Stimulated activated CD8-positive, alpha-beta memory T cell treated with anti-CD3 and anti-CD28 coated beads, Interleukin-15, amount 100 ng/mL, for 1 hour (primary cell): ENCODE measurements around the gene POU2F1.

Experiments used
- DNase-seq: peaks from one replicate; pipeline ENCODE4 v3.0.0-alpha.2; 2020; ENCODE audit warnings: low read depth

The POU2F1 gene

GRCh38 chr1:167272369-167272957 is 51.8 kb downstream of the POU2F1 start:
- DNase-seq, result no peak

- DNase-seq, result no peak
These were observed 52.5 kb downstream of the POU2F1 start for GRCh38 chr1:167273027-167273800.

DNA sequence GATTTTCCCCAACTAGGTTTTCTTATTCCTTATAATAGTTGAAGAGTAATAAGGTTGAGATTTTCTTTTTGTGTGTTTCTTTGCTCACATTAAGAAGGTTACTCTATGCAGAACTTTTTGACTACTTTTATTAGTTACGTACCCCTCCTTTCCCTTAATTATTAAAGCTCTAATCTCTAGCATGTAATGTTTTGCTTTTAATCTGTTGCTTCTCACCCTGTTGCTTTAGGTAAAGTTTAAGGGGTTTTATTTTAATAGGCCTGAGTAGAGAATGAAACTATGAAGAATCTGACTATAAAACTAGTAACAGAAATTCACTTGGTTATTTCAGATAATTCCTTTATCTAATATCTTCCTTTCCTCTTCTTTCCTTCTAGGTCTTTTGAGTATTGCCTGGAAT is 53.4 kb downstream of the POU2F1 start:
- no peak for DNase-seq

- no peak for DNase-seq
These were observed 56.3 kb downstream of the POU2F1 start for GRCh38 chr1:167276969-167277368.

DNA sequence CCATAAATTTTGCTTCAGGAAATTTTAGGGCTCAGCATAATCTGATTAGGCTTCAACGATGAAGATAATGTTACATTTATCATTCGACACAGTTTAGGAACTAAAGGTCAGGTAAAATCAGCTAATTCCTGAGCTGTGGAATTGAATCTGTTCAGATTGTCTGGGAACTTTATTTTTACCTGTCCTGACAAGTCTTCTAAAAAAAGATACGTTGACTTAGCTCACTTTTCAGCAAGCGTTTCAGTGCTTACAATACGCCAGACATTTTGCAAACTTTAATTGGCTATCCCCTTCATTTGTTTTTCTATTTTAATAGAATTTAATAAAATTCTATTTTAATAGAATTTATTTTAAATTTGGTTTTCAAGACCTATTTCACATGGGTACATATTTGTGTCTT is 57.8 kb downstream of the POU2F1 start:
- no peak for DNase-seq

DNA sequence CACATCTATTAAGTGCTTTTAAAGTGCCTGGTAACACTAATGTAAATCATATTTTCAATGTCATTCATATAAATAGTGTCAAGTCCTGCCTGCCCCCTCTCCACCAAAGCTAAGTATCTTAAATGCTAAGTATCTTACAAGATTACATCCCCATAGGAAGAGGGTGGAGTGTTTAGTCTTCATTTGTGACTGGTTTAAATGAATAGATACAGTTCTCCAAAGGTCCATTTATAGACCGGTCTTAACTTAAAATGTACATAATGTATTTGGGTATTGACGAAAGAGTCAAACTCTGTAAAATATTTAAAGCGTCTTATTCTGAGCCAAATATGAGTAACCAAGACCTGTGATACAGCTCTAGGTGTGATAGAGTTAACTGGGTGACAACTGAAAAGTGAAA is 60.2 kb downstream of the POU2F1 start:
- DNase-seq, result no peak

DNA sequence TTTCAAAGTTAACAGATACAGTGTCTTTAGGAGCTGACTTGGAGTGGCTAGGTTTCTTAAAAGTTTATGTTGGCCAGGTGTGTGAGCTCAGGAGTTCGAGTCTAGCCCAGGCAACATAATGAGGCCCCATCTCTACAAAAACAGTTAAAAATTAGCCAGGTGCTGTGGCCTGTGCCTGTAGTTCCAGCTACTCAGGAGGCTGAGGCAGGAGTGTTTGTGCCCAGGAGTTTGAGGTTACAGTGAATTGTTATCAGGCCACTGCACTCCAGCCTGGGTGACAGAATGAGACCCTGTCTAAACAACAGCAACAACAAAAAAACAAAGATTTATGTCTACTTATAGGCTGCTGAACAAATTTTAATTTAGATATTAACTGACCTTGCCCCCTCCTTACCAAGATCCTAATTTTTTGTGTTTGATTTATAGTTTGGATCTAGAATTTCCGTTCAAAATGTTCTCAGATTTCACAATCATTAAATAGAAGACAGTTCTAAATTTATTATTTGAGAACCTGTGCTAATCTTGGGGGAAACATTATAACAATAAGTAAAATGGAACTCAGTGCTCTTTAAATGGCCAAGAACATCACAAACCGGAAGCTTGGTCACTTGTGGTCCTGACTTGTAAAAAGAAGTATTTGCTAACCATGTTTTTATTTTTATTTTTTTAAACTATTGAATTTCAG is 67.8 kb downstream of the POU2F1 start:
- no peak for DNase-seq

DNA sequence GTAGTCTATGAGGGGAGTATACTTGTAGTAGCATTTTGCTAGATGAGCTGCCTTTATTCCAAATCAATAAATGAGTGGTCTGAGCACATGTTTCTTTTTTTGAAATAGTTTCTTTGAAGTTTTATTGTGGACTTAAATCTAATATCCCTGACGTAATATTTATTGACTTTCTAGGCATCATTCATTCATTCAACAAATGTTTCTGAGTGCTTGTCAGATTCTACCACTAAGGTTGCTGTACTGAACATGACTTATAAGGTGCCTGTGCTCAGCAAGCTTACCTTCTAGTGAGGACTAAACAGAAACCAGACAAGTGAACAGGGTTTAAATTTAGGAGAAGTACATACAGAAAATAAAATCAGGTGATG is 68.4 kb downstream of the POU2F1 start:
- no peak for DNase-seq

DNA sequence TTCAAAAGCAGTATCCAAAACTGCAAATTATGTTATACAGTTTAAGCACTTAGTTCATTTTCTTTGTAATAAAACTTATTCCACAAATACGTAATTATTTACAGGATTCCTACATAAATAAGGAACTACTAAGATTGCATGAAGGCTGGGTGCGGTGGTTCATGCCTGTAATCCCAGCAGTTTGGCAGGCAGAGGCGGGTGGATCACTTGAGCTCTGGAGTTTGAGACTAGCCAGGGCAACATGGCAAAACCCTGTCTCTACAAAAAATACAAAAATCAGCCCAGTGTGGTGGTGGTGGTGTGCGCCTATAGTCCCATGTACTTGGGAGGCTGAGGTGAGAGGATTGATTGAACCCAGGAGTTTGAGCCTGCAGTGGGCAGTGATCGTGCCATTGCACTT is 69.3 kb downstream of the POU2F1 start:
- no peak for DNase-seq

GRCh38 chr1:167291539-167292185 is 71.0 kb downstream of the POU2F1 start:
- DNase-seq, result no peak

DNA sequence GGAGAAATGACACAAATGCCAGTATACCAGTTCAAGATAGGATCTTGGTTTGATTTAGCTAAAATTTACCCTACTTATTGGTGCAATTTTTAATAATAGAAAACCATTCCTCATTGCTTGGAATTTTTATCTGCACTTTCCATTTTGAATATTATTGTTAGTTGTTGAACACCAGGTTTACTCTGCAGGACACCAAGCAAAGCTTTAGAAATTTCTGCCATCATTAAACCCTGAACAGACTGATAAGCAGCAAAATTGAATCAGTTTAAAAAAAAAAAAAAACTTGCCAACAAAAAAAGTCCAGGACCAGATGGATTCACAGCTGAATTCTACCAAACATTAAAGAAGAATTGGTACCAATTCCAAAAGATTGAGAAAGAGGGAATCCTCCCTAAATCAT is 71.5 kb downstream of the POU2F1 start:
- no peak for DNase-seq

DNA sequence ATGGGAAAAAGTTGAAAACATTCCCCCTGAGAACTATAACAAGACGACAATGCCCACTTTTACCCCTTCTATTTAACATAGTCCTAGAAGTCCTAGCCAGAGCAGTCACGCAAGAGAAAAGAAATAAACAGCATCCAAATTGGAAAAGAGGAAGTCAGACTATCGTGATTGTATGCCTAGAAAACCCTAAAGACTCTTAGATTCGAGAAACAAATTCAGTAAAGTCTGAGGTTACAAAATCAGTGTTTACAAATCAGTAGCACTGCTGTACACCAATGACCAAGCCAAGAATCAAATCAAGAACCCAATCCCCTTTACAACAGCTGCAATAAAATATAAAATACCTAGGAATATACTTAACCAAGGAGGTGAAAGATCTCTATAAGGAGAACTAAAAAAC is 72.4 kb downstream of the POU2F1 start:
- no peak for DNase-seq

DNA sequence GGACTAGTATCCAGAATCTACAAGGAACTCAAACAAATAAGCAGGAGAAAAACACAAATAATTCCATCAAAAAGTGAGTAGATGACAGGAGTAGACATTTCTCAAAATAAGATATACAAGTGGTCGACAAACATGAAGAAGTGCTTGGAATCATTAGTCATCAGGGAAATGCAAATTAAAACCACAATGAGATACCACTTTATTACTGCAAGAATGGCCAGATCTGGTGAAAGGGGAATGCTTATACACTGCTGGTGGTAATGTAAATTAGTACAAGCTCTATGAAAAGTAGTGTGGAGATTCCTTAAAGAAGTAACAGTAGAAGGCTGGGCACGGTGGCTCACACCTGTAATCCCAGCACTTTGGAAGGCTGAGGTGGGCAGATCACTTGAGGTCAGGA is 73.8 kb downstream of the POU2F1 start:
- DNase-seq, result no peak

DNA sequence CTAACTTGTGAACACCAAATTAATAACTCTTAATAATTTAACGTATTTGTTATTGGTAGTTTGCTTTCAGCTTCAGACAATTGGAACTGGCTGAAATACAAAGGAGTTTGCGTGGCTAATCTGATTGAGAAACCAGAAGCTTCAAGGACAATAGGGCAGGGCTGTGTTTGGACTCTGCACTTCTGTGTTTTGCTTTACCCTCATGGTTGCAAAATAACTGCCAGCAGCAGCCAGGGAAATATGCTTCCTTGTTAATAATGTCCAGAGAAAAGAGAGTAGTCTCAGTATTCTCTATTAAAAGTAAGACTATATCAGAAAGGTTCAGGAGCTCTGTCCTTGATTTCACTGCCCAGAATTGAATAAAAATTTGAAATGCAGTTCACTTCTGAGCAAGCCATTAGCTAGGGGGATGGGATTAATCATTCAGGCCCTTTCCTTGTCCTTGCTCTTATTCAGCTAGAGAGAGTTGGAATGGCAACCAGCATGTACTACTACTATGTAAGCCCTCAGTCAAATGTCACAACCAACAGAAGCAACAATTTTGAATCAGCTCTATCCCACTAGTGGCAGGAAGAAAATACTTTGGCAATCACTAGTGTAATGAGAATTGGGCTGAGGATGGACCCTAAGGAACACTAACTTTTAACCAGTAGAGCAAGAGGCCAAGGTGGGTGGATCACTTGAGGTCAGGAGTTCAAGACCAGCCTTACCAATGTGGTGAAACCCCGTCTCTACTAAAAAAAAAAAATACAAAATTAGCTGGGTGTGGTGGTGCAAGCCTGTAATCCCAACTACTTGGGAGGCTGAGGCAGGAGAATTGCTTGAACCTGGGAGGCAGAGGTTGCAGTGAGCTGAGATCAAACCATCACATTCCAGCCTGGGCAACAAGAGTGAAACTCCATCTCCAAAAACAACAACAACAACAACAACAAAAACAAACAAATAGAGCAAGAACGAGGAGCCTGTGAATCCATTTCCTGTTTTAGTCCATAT is 76.8 kb downstream of the POU2F1 start:
- DNase-seq, result no peak

GRCh38 chr1:167298325-167298724 is 77.6 kb downstream of the POU2F1 start:
- no peak for DNase-seq

DNA sequence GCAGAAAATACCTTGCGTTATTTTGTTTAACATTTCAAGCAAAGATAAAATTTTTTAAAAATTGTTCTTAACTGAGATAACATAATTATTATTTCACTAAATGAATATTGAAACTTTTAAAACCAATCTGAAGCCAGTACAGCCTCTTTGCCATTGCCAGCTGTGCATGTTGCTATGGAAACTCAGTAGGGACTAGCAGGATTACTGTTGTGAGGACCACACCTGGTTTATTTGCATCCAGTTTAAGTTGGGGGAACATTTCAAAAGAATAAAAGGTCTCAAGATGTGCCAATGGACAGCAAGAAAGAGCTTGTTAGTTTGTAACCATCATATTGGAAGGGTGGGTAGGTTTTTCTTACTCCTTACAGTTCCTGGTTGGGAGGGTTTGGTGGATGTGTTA is 80.7 kb downstream of the POU2F1 start:
- DNase-seq, result no peak

GRCh38 chr1:167304165-167304564 is 83.5 kb downstream of the POU2F1 start:
- no peak for DNase-seq

GRCh38 chr1:167305059-167305705 is 84.5 kb downstream of the POU2F1 start:
- DNase-seq, result no peak

DNA sequence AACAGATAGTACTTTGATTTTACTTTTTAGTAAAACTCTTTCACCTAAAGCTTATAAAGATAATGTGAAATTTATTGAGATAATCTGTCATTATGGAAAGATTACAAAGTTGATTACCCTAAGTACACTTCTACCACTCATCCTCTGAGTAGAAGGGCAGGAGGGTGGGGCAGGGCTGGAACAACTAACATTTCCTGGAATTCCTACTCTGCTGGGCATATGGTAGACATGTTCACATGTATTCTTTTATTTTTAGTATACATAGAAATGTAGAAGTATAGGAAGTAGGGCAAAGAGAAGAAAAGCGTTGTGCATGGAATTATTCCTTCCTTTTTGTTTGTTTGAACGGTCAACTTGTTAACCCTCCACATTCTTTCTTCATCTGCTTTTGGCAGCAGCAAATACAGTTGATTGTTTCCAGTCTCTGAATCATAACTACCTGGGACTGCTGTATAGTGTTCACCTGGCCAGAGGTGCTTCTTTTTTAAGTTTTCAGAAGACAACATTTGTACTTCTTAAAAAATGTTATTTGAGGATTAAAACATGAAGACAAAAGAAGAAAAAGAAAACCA is 85.1 kb downstream of the POU2F1 start:
- no peak for DNase-seq

DNA sequence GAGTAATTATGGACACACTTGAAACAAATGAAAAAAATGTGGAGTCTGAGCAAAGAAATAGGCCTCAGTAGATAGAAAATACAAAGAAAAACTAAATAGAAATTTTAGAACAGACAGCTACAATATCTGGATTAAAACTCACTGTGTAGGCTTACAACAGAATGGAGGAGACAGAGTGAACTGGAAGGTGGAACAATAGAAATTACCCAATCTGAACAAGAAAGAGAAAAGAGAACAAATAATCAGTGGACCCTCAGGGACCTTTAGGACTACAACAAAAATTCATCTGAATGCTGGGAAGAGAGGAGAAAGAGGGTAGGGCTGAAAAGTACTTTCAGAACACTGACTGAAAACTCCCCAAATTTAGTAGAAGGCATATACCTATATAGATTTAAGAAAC is 90.0 kb downstream of the POU2F1 start:
- no peak for DNase-seq

GRCh38 chr1:167312871-167313270 is 92.2 kb downstream of the POU2F1 start:
- DNase-seq, result no peak
